SIG-M5 (cell line): Measurements from ENCODE around the gene COLEC12.

ENCODE experiments used
- DNase-seq: peaks from one replicate; lab custom pipeline; 2025; lab: John Stamatoyannopoulos, UW

COLEC12 gene

DNA sequence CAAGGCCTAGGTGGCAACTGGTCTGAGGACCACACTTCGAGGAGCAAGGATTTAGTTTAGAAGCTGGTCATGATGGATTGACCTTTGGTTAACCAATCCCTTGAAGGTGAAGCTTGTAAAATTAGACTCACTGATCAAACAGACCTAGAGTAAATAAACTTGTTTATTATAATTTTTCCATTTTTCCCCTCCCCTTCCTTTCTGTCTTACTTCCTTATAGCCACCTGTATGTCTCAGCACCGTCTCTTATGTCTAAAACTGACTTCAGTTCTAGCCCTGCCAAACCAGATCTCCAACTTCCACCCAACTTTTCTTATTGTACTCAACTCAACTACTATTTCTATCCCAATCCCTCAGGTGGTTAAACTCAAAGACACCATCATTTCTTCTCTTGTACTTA is 139.8 kb downstream of the COLEC12 start:
- no peak for DNase-seq

- no peak for DNase-seq
These were observed 143.7 kb downstream of the COLEC12 start for GRCh38 chr18:356778-357177.

DNA sequence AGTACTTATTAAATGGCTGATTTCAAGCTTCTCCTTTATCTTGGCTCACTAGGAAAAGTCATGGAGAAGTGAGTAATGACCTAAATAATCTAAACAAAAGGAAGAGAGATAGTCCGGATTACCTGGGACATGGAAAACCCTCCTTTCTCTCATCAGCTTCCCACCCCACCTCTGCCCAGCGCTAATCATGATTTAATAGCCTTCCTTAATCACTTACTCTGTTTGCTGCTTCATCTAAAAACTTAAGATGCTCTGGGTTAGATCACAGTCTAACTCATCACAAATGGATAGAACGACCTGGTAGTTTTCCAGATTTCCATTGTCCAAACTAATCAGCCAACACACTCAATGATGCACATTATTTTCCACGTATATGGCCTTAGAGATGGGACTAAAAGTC is 144.8 kb downstream of the COLEC12 start:
- DNase-seq: no peak

GRCh38 chr18:354471-354870 is 146.0 kb downstream of the COLEC12 start:
- no peak for DNase-seq

DNA sequence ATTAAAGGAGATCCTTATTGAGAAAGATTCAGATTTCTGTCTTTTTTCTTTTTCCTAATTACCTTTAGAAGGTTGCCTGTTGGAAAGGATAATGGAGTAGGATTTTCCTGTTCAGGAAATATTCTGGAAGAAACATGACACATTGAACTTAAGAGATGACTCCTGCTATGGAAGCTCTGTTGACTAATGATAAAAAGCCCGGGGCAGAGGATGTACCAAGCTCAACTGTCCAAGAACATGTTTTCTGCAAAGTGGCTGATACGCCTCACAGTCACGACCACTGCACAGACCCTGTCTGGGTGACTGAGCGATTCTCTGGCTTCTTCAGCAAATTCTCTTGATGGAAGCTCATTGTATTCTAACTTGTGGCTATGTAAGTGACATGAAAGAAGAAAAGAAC is 146.5 kb downstream of the COLEC12 start:
- no peak for DNase-seq

GRCh38 chr18:352438-352837 is 148.1 kb downstream of the COLEC12 start:
- DNase-seq: no peak

DNA sequence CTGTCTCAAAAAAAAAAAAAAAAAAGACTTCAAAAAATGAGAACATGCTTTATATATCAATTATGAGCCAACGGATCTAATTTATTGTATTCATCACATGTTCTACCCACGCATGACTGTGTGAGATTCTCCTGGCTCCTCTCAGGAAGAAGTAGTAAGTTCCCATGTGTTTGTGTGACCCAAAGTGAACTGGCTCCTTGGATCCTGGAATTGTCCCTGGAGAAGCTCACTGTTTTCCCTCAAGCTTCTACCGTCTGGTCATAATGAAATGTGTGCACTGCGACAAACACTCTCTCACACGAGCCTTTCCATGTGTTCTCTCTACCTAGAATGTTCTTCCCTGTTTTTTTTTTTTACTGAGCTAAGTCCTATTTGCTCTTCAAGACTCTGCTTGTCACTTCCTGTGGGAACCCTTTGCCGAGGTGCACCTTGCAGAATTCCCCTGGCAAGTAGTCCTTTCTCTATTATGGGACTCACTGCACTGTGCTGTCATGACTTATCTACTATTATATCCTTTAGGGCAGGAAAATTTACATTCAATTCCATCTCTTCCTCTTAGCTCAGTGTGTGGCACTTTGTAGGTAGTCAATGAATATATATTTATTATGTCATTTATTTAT is 149.4 kb downstream of the COLEC12 start:
- no peak for DNase-seq

- no peak for DNase-seq
These were observed 153.9 kb downstream of the COLEC12 start for GRCh38 chr18:346600-346999.

- DNase-seq: no peak
These were observed 159.4 kb downstream of the COLEC12 start for GRCh38 chr18:341102-341501.

DNA sequence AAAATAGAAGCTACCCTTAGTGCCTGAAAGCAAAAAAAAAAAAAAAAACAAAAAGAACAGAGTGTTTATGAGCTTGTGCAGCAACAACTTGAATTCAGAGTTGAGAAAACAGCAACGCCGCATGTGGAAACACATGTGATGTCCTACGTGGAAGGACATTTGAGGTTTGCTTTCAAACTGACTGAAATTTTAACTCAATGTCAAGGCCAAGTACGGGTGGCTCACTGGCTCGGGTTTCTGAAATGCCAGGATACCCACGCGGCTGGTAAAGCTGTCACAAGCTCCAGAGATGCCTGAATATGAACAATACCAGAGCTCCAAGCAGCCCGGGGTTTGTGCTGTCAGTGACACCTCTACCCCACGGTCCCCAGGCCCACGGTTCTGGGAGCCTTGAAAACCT is 160.5 kb downstream of the COLEC12 start:
- DNase-seq: no peak

- DNase-seq: no peak
These were observed 161.3 kb downstream of the COLEC12 start for GRCh38 chr18:339200-339599.

DNA sequence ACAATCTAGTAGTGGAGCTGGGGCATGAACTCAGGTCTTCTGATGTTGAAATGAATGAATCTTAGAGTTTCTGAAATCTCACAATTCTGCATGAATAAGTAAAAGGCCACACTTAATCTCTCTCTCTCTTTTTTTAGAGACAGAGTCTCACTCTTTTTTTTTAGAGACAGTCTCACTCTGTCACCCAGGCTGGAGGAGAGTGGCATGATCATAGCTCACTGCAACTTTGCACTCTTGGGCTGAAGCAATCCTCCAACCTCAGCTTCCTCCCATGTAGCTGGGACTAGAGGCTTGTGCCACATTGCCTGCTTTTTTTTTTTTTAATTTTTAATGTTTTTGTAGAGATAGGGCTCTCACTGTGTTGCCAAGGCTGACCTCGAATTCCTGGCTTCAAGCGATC is 163.8 kb downstream of the COLEC12 start:
- no peak for DNase-seq

GRCh38 chr18:335733-336132 is 164.8 kb downstream of the COLEC12 start:
- no peak for DNase-seq

GRCh38 chr18:334575-335132 is 165.8 kb downstream of the COLEC12 start:
- no peak for DNase-seq

- DNase-seq: no peak
These were observed 167.6 kb downstream of the COLEC12 start for GRCh38 chr18:332721-333510.

- DNase-seq: no peak
These were observed 168.5 kb downstream of the COLEC12 start for GRCh38 chr18:332007-332406.

- no peak for DNase-seq
These were observed 169.2 kb downstream of the COLEC12 start for GRCh38 chr18:331221-331821.

GRCh38 chr18:328928-329327 is 171.6 kb downstream of the COLEC12 start:
- DNase-seq: no peak

DNA sequence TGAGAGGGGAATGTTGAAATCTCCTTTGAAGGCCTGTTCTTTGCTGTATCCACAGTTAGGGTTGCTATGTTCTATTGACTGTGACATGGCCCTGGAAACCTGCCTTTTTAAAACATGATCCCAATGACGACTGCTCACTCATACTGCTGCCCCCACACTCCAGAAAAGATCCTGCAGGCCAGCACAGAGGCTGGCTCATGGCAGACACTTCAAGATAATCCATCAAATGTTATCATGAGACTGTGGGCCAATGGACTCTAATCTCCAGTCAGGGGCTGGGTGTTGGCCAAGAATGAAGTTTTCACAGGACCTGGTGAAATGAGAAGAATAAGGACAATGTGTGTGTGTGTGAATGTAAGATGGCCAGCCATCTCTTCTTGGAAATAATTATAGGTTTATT is 173.7 kb downstream of the COLEC12 start:
- no peak for DNase-seq

DNA sequence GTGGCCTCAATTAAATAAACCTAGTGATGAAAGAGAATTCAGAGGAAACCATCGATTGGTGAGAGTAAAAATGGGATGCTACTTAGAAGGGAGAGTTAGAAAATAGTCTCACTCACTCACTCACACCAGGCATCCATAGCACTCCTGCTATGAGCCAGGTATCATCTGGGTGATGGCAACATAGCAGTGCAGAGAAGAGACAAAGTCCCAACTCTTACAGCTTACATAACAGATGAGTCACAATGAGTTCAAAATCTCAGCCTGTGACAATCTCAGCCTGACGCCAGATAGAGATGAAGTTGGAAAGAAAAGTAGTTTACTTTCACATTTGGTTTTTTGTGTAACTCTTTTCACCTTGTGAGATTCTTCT is 177.3 kb downstream of the COLEC12 start:
- no peak for DNase-seq

GRCh38 chr18:321865-322467 is 178.5 kb downstream of the COLEC12 start:
- no peak for DNase-seq

DNA sequence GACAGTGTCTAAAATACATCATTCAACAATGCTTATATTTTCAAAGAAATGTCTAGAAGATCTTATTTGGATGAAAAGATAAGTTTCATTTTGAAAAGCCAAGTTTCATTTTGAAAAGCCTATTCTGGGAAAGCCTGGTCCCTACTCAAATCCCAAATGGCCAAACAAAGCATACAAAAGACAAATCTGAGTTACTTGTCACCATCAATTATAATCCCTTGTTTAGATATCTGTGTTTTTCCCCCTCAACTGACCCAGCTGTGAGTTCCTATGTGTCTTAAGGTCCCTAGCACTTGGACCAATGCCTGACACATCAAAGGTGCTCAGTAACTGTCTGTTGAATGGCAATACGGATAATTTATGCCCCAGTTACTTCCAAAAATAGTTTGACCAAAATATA is 180.3 kb downstream of the COLEC12 start:
- no peak for DNase-seq

DNA sequence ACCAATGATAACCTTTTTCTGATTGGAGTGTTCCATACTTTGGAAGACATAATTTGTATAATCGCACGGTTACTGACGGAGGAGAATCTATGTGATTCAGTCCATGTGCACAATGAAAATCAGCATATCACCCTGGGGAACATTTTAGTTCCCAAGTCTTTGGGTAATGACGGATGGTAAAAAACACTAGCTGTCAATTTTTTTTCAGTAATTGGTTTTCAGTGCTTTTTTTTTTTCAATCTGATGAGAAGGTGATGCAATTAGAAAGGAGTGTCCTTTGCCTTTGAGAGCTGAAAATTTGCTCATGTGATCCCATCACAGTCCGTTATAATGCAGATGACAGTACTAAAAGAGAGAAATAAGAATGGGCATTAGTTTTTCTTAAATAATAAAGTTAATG is 180.8 kb downstream of the COLEC12 start:
- no peak for DNase-seq
